WTC11 (cell line): ENCODE data around the gene MSANTD2. TPM values are rescaled to one million over a fixed set of nuclear protein-coding genes. Genes with fewer than 3 reads are reported as not detected.

Source experiments
- ATAC-seq: fragments of 200-7000 bp; cut with Tn5 transposase; 2 replicates; pipeline ENCODE4 v1.10.0; 2021; ENCODE audit warnings: mild to moderate bottlenecking, moderate library complexity
- CTCF ChIA-PET: fragments of 300-600 bp; sonication (Branson Sonifier 250); formaldehyde crosslinking; loops from one replicate; lab custom pipeline; 2021; ENCODE audit warnings: antibody characterized with exemption; lab: Charles Lee
- POLR2A ChIA-PET: fragments of 350-600 bp; sonication (Branson Sonifier 250); formaldehyde crosslinking; loops from one replicate; lab custom pipeline; 2021; ENCODE audit warnings: antibody characterized with exemption; lab: Charles Lee
- DNase-seq: peaks from one replicate; pipeline ENCODE4 v3.0.0; 2021; ENCODE audit warnings: low spot score
- H3K27ac Mint-ChIP-seq: 2 replicates; pipeline ENCODE4 v1.8.0; 2021; ENCODE audit warnings: mixed read lengths
- H3K27me3 Mint-ChIP-seq: 2 replicates; pipeline ENCODE4 v1.8.0; 2021; ENCODE audit warnings: low read depth, mild to moderate bottlenecking, moderate library complexity, mixed read lengths
- H3K36me3 Mint-ChIP-seq: 2 replicates; pipeline ENCODE4 v1.8.0; 2021; ENCODE audit warnings: mixed read lengths
- H3K4me1 Mint-ChIP-seq: 2 replicates; pipeline ENCODE4 v1.8.0; 2022; ENCODE audit warnings: mixed read lengths
- H3K4me3 Mint-ChIP-seq: 2 replicates; pipeline ENCODE4 v1.8.0; 2021; ENCODE audit warnings: mild to moderate bottlenecking, moderate library complexity, mixed read lengths
- H3K9me3 Mint-ChIP-seq: 2 replicates; pipeline ENCODE4 v1.8.0; 2021; ENCODE audit warnings: mixed read lengths
- ATF6 ChIP-seq: sonication (generic); formaldehyde crosslinking; IDR thresholded peaks from 2 replicates; pipeline ENCODE4 v1.8.1; 2023; ENCODE audit warnings: mild to moderate bottlenecking, missing genetic modification reagents
- CREM ChIP-seq: sonication (generic); formaldehyde crosslinking; IDR thresholded peaks from 2 replicates; pipeline ENCODE4 v1.8.1; 2022; ENCODE audit warnings: mild to moderate bottlenecking, missing genetic modification reagents, moderate library complexity
- E2F4 ChIP-seq: sonication (generic); formaldehyde crosslinking; IDR thresholded peaks from 2 replicates; pipeline ENCODE4 v1.8.1; 2022; ENCODE audit warnings: low read depth, mild to moderate bottlenecking, moderate library complexity, missing genetic modification reagents, borderline replicate concordance
- FOXP4 ChIP-seq: sonication (generic); formaldehyde crosslinking; IDR thresholded peaks from 2 replicates; pipeline ENCODE4 v1.8.0; 2022; ENCODE audit warnings: mild to moderate bottlenecking, missing genetic modification reagents
- JAZF1 ChIP-seq: fragments of 250-450 bp; sonication (Bioruptor Pico); IDR thresholded peaks from 2 replicates; pipeline ENCODE4 v1.9.0; 2021; ENCODE audit warnings: moderate library complexity, mild to moderate bottlenecking, inconsistent platforms
- JUN ChIP-seq: sonication (generic); formaldehyde crosslinking; IDR thresholded peaks from 2 replicates; pipeline ENCODE4 v1.8.0; 2023; ENCODE audit warnings: mild to moderate bottlenecking, missing genetic modification reagents
- MAX ChIP-seq: sonication (generic); formaldehyde crosslinking; IDR thresholded peaks from 2 replicates; pipeline ENCODE4 v1.8.0; 2022; ENCODE audit warnings: mild to moderate bottlenecking, missing genetic modification reagents
- MXD4 ChIP-seq: fragments of 250-450 bp; sonication (Bioruptor Pico); IDR thresholded peaks from 2 replicates; pipeline ENCODE4 v1.8.0; 2021; ENCODE audit warnings: mild to moderate bottlenecking, moderate library complexity, borderline replicate concordance
- NFATC4 ChIP-seq: fragments of 250-450 bp; sonication (Bioruptor Pico); IDR thresholded peaks from 2 replicates; pipeline ENCODE4 v1.9.0; 2021; ENCODE audit warnings: mild to moderate bottlenecking
- NFE2L1 ChIP-seq: sonication (generic); formaldehyde crosslinking; IDR thresholded peaks from 2 replicates; pipeline ENCODE4 v1.8.1; 2023; ENCODE audit warnings: missing genetic modification reagents
- NFYB ChIP-seq: sonication (generic); formaldehyde crosslinking; conservative IDR thresholded peaks from 2 replicates; pipeline ENCODE4 v1.8.0; 2022; ENCODE audit warnings: low read depth, missing genetic modification reagents
- PRRX2 ChIP-seq: fragments of 250-450 bp; sonication (Bioruptor Pico); IDR thresholded peaks from 2 replicates; pipeline ENCODE4 v1.8.0; 2021; ENCODE audit warnings: mild to moderate bottlenecking
- RORB ChIP-seq: fragments of 250-450 bp; sonication (Bioruptor Pico); IDR thresholded peaks from 2 replicates; pipeline ENCODE4 v1.9.0; 2021; ENCODE audit warnings: mild to moderate bottlenecking
- SMAD3 ChIP-seq: sonication (generic); formaldehyde crosslinking; IDR thresholded peaks from 2 replicates; pipeline ENCODE4 v1.8.0; 2022; ENCODE audit warnings: missing genetic modification reagents, mild to moderate bottlenecking, borderline replicate concordance
- TCF7 ChIP-seq: sonication (generic); formaldehyde crosslinking; IDR thresholded peaks from 2 replicates; pipeline ENCODE4 v1.8.0; 2022; ENCODE audit warnings: mild to moderate bottlenecking, low read depth, missing genetic modification reagents, moderate library complexity
- TEAD4 ChIP-seq: sonication (generic); formaldehyde crosslinking; IDR thresholded peaks from 2 replicates; pipeline ENCODE4 v1.8.0; 2022; ENCODE audit warnings: mild to moderate bottlenecking, missing genetic modification reagents
- USF1 ChIP-seq: sonication (generic); formaldehyde crosslinking; IDR thresholded peaks from 2 replicates; pipeline ENCODE4 v1.8.0; 2022; ENCODE audit warnings: mild to moderate bottlenecking, missing genetic modification reagents
- ZBTB43 ChIP-seq: sonication (generic); formaldehyde crosslinking; IDR thresholded peaks from 2 replicates; pipeline ENCODE4 v1.8.1; 2023; ENCODE audit warnings: mild to moderate bottlenecking, missing genetic modification reagents
- ZNF281 ChIP-seq: sonication (generic); formaldehyde crosslinking; IDR thresholded peaks from 2 replicates; pipeline ENCODE4 v1.8.0; 2023; ENCODE audit warnings: mild to moderate bottlenecking, missing genetic modification reagents
- ZNF317 ChIP-seq: sonication (generic); formaldehyde crosslinking; IDR thresholded peaks from 2 replicates; pipeline ENCODE4 v1.8.1; 2023; ENCODE audit warnings: low read depth, mild to moderate bottlenecking, moderate library complexity, missing genetic modification reagents, borderline replicate concordance
- total RNA-seq: library from RNA; stranded (reverse); gene quantifications from 3 replicates; pipeline ENCODE4 v1.2.3, GENCODE V29; 2021

MSANTD2 gene
- total RNA-seq, 1 experiment from 2014 or later: 17.5 TPM

- Mint-ChIP-seq H3K27me3 (no peaks in the 10 kb centered on the region; the same call in 1 of the 2 replicates), H3K27ac (no peak overlapping the region), H3K9me3 (peaks cover 4% of the 10 kb centered on the region; the same call in 1 of the 2 replicates), H3K4me3 (no peak overlapping the region), H3K4me1 (no peaks in the 10 kb centered on the region; the same call in 1 of the 2 replicates), H3K36me3 (peaks cover 10% of the 10 kb centered on the region)
- TF ChIP-seq FOXP4 (CRISPR knock-in tag): no peak
- TF ChIP-seq RORB (CRISPR knock-in tag): no peak
- TF ChIP-seq JAZF1 (CRISPR knock-in tag): no peak
- no peak for TF ChIP-seq ATF6 (CRISPR knock-in tag)
- no peak for TF ChIP-seq ZNF281 (CRISPR knock-in tag)
- no peak for TF ChIP-seq SMAD3 (CRISPR knock-in tag)
- TF ChIP-seq NFATC4 (CRISPR knock-in tag): no peak
- no peak for TF ChIP-seq ZNF317 (CRISPR knock-in tag)
- TF ChIP-seq NFE2L1 (CRISPR knock-in tag): no peak
- no peak for TF ChIP-seq MXD4 (CRISPR knock-in tag)
- no peak for TF ChIP-seq NFYB
- TF ChIP-seq MAX: no peak
- no peak for TF ChIP-seq TCF7 (CRISPR knock-in tag)
- TF ChIP-seq CREM: no peak
- TF ChIP-seq TEAD4 (CRISPR knock-in tag): no peak
- TF ChIP-seq PRRX2: no peak
- TF ChIP-seq JUN: no peak
- TF ChIP-seq E2F4 (CRISPR knock-in tag): no peak
- TF ChIP-seq ZBTB43: no peak
- TF ChIP-seq USF1: no peak
- ChIA-PET POLR2A (no interaction called here), CTCF (interaction anchor here (1.5 kb wide), 1 partner anchor 14 kb away, joined by 8 read pairs; no protein-coding TSS in a partner anchor)
- no peak for ATAC-seq
- DNase-seq: no peak
Measured at GRCh38 chr11:124807660-124808270, 7.6 kb upstream of the MSANTD2 start.
